HG03342 (cell line): ENCODE data around the gene APOL1.

ENCODE experiments used
- ATAC-seq: cut with Tn5 transposase; IDR thresholded peaks from one replicate; pipeline ENCODE4 v1.9.1; 2021; ENCODE audit warnings: mild to moderate bottlenecking, moderate library complexity; ENCODE audit not compliant: unreplicated experiment

The APOL1 gene

DNA sequence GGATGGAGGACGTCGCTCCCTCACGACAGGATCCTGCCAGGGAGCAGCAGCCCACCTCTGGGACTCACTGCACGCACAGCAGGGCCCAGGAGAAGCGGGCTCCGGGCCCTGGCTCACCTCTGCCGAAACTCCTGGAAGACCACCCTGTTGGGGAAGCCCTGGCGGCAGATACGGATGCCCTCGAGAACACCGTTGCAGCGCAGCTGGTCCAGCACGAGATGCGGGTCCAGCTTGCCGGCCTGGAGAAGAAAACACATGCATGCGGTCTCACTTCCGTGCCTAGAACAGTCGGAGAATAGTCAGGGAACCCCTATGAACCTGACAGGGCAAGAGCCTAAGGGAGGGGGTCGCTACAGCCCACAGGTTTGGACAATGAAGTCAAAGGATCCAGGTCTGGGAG is 52.9 kb downstream of the APOL1 start:
- ATAC-seq = no peak

DNA sequence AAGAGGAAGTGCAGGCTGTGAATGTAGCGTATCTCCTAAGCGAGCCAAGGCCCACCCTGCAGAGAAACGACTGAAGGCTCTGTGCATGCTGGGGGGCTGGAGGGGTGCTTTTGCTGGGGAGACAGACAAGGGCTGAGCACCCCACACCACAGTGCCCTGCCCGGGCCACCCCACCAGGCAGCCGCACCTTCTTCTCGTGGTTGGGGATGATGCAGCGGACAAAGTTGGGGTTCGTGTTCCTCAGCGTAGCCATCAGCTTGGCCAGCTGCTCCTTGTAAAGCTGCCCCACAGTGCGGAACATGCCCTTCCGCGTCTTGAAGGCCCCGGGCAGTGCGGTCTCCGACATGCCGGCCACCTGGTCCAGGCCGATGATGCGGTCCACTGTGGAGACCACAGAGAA is 53.3 kb downstream of the APOL1 start:
- no peak for ATAC-seq

DNA sequence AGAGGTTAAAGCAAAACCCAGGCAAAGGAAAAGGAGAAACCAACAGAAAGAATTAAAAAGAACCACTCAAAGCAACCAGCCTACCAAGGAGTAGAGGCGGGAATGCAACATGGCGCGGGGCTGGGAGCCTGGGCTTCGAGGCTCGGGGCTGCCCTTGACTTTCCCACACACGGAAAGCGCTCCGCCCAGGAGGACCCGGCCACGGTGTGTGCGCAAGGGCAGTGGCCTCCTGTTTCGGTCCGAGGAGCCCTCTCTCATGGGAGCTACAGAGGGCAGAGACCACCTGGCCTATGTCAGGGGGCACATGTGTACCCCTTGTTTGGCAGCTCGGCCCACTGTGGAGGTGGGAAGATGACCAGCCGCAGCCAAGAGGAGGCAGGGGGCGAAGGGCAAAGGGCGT is 55.9 kb downstream of the APOL1 start:
- ATAC-seq = no peak

DNA sequence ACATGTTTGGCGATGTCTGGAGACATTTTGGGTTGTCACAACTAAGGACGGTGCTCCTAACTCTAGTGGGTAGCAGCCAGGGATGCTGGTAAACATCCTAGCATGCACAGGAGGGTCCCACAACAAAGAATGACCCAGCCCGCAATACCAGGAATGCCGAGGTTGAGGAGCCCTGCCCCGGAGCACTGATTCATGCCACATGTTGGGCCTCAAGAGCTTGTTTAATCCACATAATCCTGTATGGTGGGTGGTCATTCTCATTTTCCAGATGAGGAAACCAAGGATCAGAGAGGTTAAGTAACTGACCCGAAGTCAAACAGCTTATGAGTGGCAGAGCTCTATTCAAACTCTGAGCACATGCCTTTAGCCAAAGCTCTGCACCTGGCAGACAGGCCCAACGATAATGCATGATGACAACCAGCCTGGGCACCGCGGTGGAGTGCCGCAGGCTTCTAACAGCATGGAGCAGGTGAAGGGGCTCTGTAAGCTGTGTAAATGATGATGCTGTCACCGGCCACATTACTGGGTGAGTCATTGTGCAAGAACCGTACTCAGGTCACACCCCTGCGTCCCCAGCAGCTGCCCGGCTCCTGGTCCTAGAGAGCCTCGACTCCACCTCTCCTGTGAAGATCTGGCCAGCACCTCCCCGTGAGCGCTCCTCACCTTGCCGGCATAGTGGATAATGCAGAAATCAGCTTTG is 58.6 kb downstream of the APOL1 start:
- no peak for ATAC-seq

DNA sequence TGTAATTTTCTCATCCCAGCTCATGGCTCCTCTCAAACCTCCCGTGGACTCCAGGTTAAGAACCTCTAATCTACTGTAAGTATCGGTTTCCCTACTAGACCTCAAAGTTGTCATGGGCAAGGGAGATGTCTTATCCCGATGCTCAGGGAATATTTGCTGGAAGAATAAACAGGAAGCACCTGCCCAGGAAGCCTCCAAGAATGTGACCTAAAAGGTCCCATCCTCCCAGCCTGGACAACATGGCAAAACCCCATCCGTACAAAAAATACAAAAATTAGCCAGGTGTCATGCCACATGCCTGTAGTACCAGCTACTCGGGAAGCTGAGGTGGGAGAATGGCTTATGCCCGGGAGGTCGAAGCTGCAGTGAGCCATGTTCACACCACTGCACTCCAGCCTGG is 62.4 kb downstream of the APOL1 start:
- no peak for ATAC-seq

DNA sequence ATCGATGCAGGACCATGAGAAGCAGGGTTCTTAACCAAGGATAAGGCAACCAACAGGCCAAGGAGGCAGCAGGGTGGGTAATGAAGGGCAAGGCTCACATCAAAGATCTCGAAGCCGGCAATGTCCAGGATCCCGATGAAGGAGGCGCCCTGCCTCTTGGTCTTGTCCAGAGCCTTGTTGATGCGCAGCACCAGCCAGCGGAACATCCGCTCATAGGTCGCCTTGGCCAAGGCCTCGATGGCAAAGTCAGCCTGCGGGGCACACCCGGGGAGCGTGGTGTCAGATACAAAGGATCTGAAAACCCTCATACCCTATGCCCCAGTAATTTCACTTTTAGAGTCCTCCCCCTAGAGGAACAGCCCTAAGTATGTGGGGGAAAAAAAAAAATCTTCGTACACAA is 63.5 kb downstream of the APOL1 start:
- ATAC-seq = no peak
